ENCODE measurements around the gene GRID1.

GRID1 gene

GRCh38 chr10:86283466-86284287 lies 82.9 kb downstream of the GRID1 start:
- Mint-ChIP-seq H3K27ac (no peak overlapping the region), H3K36me3 (ENCODE audit: low read depth) (no peaks in the 10 kb centered on the region), H3K4me1 (ENCODE audit: low read depth) (no peaks in the 10 kb centered on the region), H3K9me3 (peaks cover 9% of the 10 kb centered on the region), H3K27me3 (no peaks in the 10 kb centered on the region), H3K4me3 (no peak overlapping the region)
- intact Hi-C loops (cut with micrococcal nuclease), result no loop called here

GRCh38 chr10:86282664-86283465 lies 83.7 kb downstream of the GRID1 start:
- peaks cover 9% of the 10 kb centered on the region for H3K9me3 Mint-ChIP-seq
- no peak overlapping the region for H3K27ac Mint-ChIP-seq
- no peaks in the 10 kb centered on the region for H3K36me3 Mint-ChIP-seq (ENCODE audit: low read depth)

GRCh38 chr10:86281396-86281795 lies 85.2 kb downstream of the GRID1 start:
- Mint-ChIP-seq H3K27ac (no peak overlapping the region), H3K4me1 (ENCODE audit: low read depth) (no peaks in the 10 kb centered on the region), H3K4me3 (no peak overlapping the region), H3K36me3 (ENCODE audit: low read depth) (no peaks in the 10 kb centered on the region), H3K9me3 (peaks cover 11% of the 10 kb centered on the region), H3K27me3 (no peaks in the 10 kb centered on the region)
- intact Hi-C loops (cut with micrococcal nuclease), result no loop called here

More at GRCh38 chr10:86282664-86283465, 83.7 kb downstream of the GRID1 start:
- no peak overlapping the region for H3K4me3 Mint-ChIP-seq
- no peaks in the 10 kb centered on the region for H3K27me3 Mint-ChIP-seq
- intact Hi-C loops (cut with micrococcal nuclease), result no loop called here
- H3K4me1 Mint-ChIP-seq (ENCODE audit: low read depth), result no peaks in the 10 kb centered on the region

- Mint-ChIP-seq H3K36me3 (ENCODE audit: low read depth) (no peaks in the 10 kb centered on the region), H3K4me3 (no peak overlapping the region), H3K9me3 (peaks cover 10% of the 10 kb centered on the region), H3K27me3 (peaks cover 7% of the 10 kb centered on the region), H3K27ac (no peak overlapping the region), H3K4me1 (ENCODE audit: low read depth) (no peaks in the 10 kb centered on the region)
- intact Hi-C loops (cut with micrococcal nuclease), result no loop called here
These were observed 97.3 kb downstream of the GRID1 start for GRCh38 chr10:86269332-86269731.

- intact Hi-C loops (cut with micrococcal nuclease), result no loop called here
- H3K9me3 Mint-ChIP-seq, result peaks cover 10% of the 10 kb centered on the region
- peaks cover 23% of the 10 kb centered on the region for H3K27me3 Mint-ChIP-seq
- no peak overlapping the region for H3K4me3 Mint-ChIP-seq
- no peaks in the 10 kb centered on the region for H3K36me3 Mint-ChIP-seq (ENCODE audit: low read depth)
- no peaks in the 10 kb centered on the region for H3K4me1 Mint-ChIP-seq (ENCODE audit: low read depth)
- no peak overlapping the region for H3K27ac Mint-ChIP-seq
These were observed 99.1 kb downstream of the GRID1 start for GRCh38 chr10:86267286-86268195.

GRCh38 chr10:86266446-86267242 lies 100.0 kb downstream of the GRID1 start:
- no peaks in the 10 kb centered on the region for H3K36me3 Mint-ChIP-seq (ENCODE audit: low read depth)
- peaks cover 6% of the 10 kb centered on the region for H3K9me3 Mint-ChIP-seq
- intact Hi-C loops (cut with micrococcal nuclease), result no loop called here
- no peak overlapping the region for H3K27ac Mint-ChIP-seq
- H3K4me3 Mint-ChIP-seq, result no peak overlapping the region
- no peaks in the 10 kb centered on the region for H3K4me1 Mint-ChIP-seq (ENCODE audit: low read depth)
- peaks cover 32% of the 10 kb centered on the region for H3K27me3 Mint-ChIP-seq

GRCh38 chr10:86265895-86266259 lies 100.7 kb downstream of the GRID1 start:
- Mint-ChIP-seq H3K36me3 (ENCODE audit: low read depth) (no peaks in the 10 kb centered on the region), H3K4me1 (ENCODE audit: low read depth) (no peaks in the 10 kb centered on the region), H3K4me3 (no peak overlapping the region), H3K9me3 (no peaks in the 10 kb centered on the region), H3K27me3 (peaks cover 35% of the 10 kb centered on the region), H3K27ac (no peak overlapping the region)
- intact Hi-C loops (cut with micrococcal nuclease), result no loop called here

GRCh38 chr10:86265236-86265894 lies 101.2 kb downstream of the GRID1 start:
- no peak overlapping the region for H3K27ac Mint-ChIP-seq
- no peaks in the 10 kb centered on the region for H3K4me1 Mint-ChIP-seq (ENCODE audit: low read depth)
- H3K36me3 Mint-ChIP-seq (ENCODE audit: low read depth), result no peaks in the 10 kb centered on the region
- H3K9me3 Mint-ChIP-seq, result no peaks in the 10 kb centered on the region
- intact Hi-C loops (cut with micrococcal nuclease), result no loop called here
- H3K27me3 Mint-ChIP-seq, result peaks cover 36% of the 10 kb centered on the region
- no peak overlapping the region for H3K4me3 Mint-ChIP-seq

- intact Hi-C loops (cut with micrococcal nuclease), result no loop called here
- H3K27ac Mint-ChIP-seq, result no peak overlapping the region
- no peak overlapping the region for H3K4me3 Mint-ChIP-seq
These were observed 101.9 kb downstream of the GRID1 start for GRCh38 chr10:86264481-86265231.

GRCh38 chr10:86263907-86264306 lies 102.7 kb downstream of the GRID1 start:
- intact Hi-C loops (cut with micrococcal nuclease), result no loop called here
- H3K9me3 Mint-ChIP-seq, result no peaks in the 10 kb centered on the region
- H3K27ac Mint-ChIP-seq, result no peak overlapping the region
- no peak overlapping the region for H3K4me3 Mint-ChIP-seq
- no peaks in the 10 kb centered on the region for H3K4me1 Mint-ChIP-seq (ENCODE audit: low read depth)
- peaks cover 36% of the 10 kb centered on the region for H3K27me3 Mint-ChIP-seq
- no peaks in the 10 kb centered on the region for H3K36me3 Mint-ChIP-seq (ENCODE audit: low read depth)

More at GRCh38 chr10:86264481-86265231, 101.9 kb downstream of the GRID1 start:
- Mint-ChIP-seq H3K27me3 (peaks cover 36% of the 10 kb centered on the region), H3K4me1 (ENCODE audit: low read depth) (no peaks in the 10 kb centered on the region), H3K36me3 (ENCODE audit: low read depth) (no peaks in the 10 kb centered on the region), H3K9me3 (no peaks in the 10 kb centered on the region)

- no peak overlapping the region for H3K27ac Mint-ChIP-seq
- H3K9me3 Mint-ChIP-seq, result no peaks in the 10 kb centered on the region
- peaks cover 36% of the 10 kb centered on the region for H3K27me3 Mint-ChIP-seq
- no peaks in the 10 kb centered on the region for H3K36me3 Mint-ChIP-seq (ENCODE audit: low read depth)
- H3K4me1 Mint-ChIP-seq (ENCODE audit: low read depth), result no peaks in the 10 kb centered on the region
- intact Hi-C loops (cut with micrococcal nuclease), result no loop called here
- no peak overlapping the region for H3K4me3 Mint-ChIP-seq
These were observed 103.4 kb downstream of the GRID1 start for GRCh38 chr10:86263209-86263608.

GRCh38 chr10:86262688-86263181 lies 103.9 kb downstream of the GRID1 start:
- no peaks in the 10 kb centered on the region for H3K9me3 Mint-ChIP-seq
- intact Hi-C loops (cut with micrococcal nuclease), result no loop called here
- H3K27me3 Mint-ChIP-seq, result peaks cover 36% of the 10 kb centered on the region
- no peaks in the 10 kb centered on the region for H3K36me3 Mint-ChIP-seq (ENCODE audit: low read depth)
- no peak overlapping the region for H3K27ac Mint-ChIP-seq
- H3K4me1 Mint-ChIP-seq (ENCODE audit: low read depth), result no peaks in the 10 kb centered on the region
- no peak overlapping the region for H3K4me3 Mint-ChIP-seq

Measured in dendritic cell treated with granulocyte-macrophage colony-stimulating factor and Interleukin-4, amounts not matched to agents 40 ng/mL and 50 ng/mL, for 4 days (primary cell).